Esophagus muscularis mucosa (tissue), 4 donors: Measurements from ENCODE around the gene TBX18. TPM values are rescaled to one million over a fixed set of nuclear protein-coding genes. Genes with fewer than 3 reads are reported as not detected.

ENCODE experiments used
- DNase-seq: peaks from one replicate; pipeline ENCODE4 v3.0.0-alpha.2; 2017; ENCODE audit errors: extremely low spot score
- H3K27ac ChIP-seq, 4 donors: fragments of 200-600 bp; sonication (generic); replicated peaks in 1 of 4; 1 replicate in 3 of 4; 2 replicates in 1 of 4; pipeline ENCODE4 v1.5.1; 2016 to 2019; ENCODE audit warnings: mild to moderate bottlenecking in 1 of 4
- H3K27me3 ChIP-seq, 4 donors: fragments of 200-600 bp; sonication (generic); one replicate each; pipeline versions ENCODE4 v1.5.1 to v1.6.0; 2016 to 2019
- H3K36me3 ChIP-seq, 4 donors: fragments of 200-600 bp; sonication (generic); one replicate each; pipeline ENCODE4 v1.5.1; 2016 to 2019
- H3K4me1 ChIP-seq, 4 donors: fragments of 200-600 bp; sonication (generic); one replicate each; pipeline ENCODE4 v1.5.1; 2016 to 2019
- H3K4me3 ChIP-seq, 4 donors: fragments of 200-600 bp; sonication (generic); 1 replicate in 2 of 4; 2 replicates in 2 of 4; pipeline ENCODE4 v1.5.1; 2016 to 2019; ENCODE audit warnings: mild to moderate bottlenecking in 4 of 4, moderate library complexity in 1 of 4
- H3K9me3 ChIP-seq, 4 donors: fragments of 200-600 bp; sonication (generic); 1 replicate in 3 of 4; 2 replicates in 1 of 4; pipeline ENCODE4 v1.5.1; 2016 to 2019
- CTCF ChIP-seq, 3 experiments: fragments of 200-600 bp in 2 of 3; fragments of 450-650 bp in 1 of 3; sonication (generic) in 2 of 3; IDR thresholded peaks; one replicate each; pipeline ENCODE4 v1.5.1; 2017 to 2019; ENCODE audit warnings: antibody characterized with exemption in 3 of 3, mild to moderate bottlenecking in 2 of 3, moderate library complexity in 1 of 3
- EP300 ChIP-seq: sonication (generic); formaldehyde crosslinking; IDR thresholded peaks from one replicate; pipeline ENCODE4 v1.6.1; 2017; ENCODE audit warnings: antibody characterized with exemption
- POLR2A ChIP-seq: fragments of 450-650 bp; IDR thresholded peaks from one replicate; pipeline ENCODE4 v1.6.1; 2017; ENCODE audit warnings: antibody characterized with exemption, moderate library complexity, mild to moderate bottlenecking, low read depth
- POLR2AphosphoS5 ChIP-seq, 2 donors: sonication (generic); formaldehyde crosslinking; IDR thresholded peaks; one replicate each; pipeline ENCODE4 v1.6.1; 2017; ENCODE audit warnings: antibody characterized with exemption in 2 of 2
- WGBS: methylation state at CpG from one replicate; pipeline ENCODE4 v1.1.5; 2018; 5-methylcytosine and 5-hydroxymethylcytosine counted together
- intact Hi-C: fragments of 100-400 bp; cut with DNase I; formaldehyde crosslinking; loops from one replicate; pipeline ENCODE4 v1.15.1; 2023
- total RNA-seq, 4 donors: library from RNA; depleted of rRNA; stranded (reverse); fragments of >200 nt; gene quantifications; one replicate each; pipeline versions ENCODE4 v1.1.0 to v1.2.1, GENCODE V29; 2016

The TBX18 gene
- total RNA-seq, 4 donors from 2014 or later = 8.7 to 17.4 (median 11.2) TPM

- no peak for DNase-seq
- Histone ChIP-seq H3K9me3 (no peaks in the 10 kb centered on the region), H3K27ac (no peak overlapping the region), H3K4me3 (no peak overlapping the region), H3K4me1 (peaks cover 0 to 2% (median 2%) of the 10 kb centered on the region in 4 donors), H3K36me3 (no peaks in the 10 kb centered on the region), H3K27me3 (peaks cover 4 to 63% (median 12%) of the 10 kb centered on the region in 4 donors)
- WGBS = 82% methylated on average over 2 of the region's 2 CpGs
- TF ChIP-seq POLR2A = no peak
- no peak for TF ChIP-seq CTCF (IDR thresholded peaks at IDR 0.05)
- no peak for TF ChIP-seq EP300
- no peak for TF ChIP-seq POLR2AphosphoS5 (IDR thresholded peaks at IDR 0.05)
- intact Hi-C loops = loop anchor here (5.0 kb wide), 1 partner anchor 353 kb away; no protein-coding TSS in a partner anchor
These were observed 15.5 kb upstream of the TBX18 start for GRCh38 chr6:84779917-84780316.

GRCh38 chr6:84779380-84779779 is 15.0 kb upstream of the TBX18 start:
- TF ChIP-seq CTCF (IDR thresholded peaks at IDR 0.05) (no peak), POLR2A (no peak), EP300 (no peak), POLR2AphosphoS5 (IDR thresholded peaks at IDR 0.05) (no peak)
- peaks cover 9 to 63% (median 17%) of the 10 kb centered on the region in 4 donors for H3K27me3 ChIP-seq
- no peak overlapping the region for H3K27ac ChIP-seq
- WGBS = 85% methylated on average over 1 of the region's 1 CpG
- no peaks in the 10 kb centered on the region for H3K9me3 ChIP-seq
- intact Hi-C loops = loop anchor here (5.0 kb wide), 1 partner anchor 352 kb away; no protein-coding TSS in a partner anchor
- H3K4me3 ChIP-seq = no peak overlapping the region
- no peak for DNase-seq
- H3K4me1 ChIP-seq = peaks cover 5 to 7% (median 7%) of the 10 kb centered on the region in 4 donors
- no peaks in the 10 kb centered on the region for H3K36me3 ChIP-seq

- no peaks in the 10 kb centered on the region for H3K9me3 ChIP-seq
- H3K4me3 ChIP-seq = no peak overlapping the region
- peak; percentile 70 for DNase-seq
- H3K36me3 ChIP-seq = no peaks in the 10 kb centered on the region
- H3K27ac ChIP-seq = no peak overlapping the region
- peaks cover 9 to 21% (median 20%) of the 10 kb centered on the region in 4 donors for H3K4me1 ChIP-seq
- H3K27me3 ChIP-seq = peaks cover 9 to 77% (median 32%) of the 10 kb centered on the region in 4 donors
- 80% methylated on average over 1 of the region's 1 CpG for WGBS
- no peak for TF ChIP-seq POLR2AphosphoS5 (IDR thresholded peaks at IDR 0.05)
- no peak for TF ChIP-seq EP300
- no peak for TF ChIP-seq POLR2A
- no peak for TF ChIP-seq CTCF (IDR thresholded peaks at IDR 0.05)
- intact Hi-C loops = loop anchor here (5.0 kb wide), 1 partner anchor 351 kb away; no protein-coding TSS in a partner anchor
These were observed 13.5 kb upstream of the TBX18 start for GRCh38 chr6:84777888-84778287.

- no peak overlapping the region for H3K27ac ChIP-seq
- H3K9me3 ChIP-seq = no peaks in the 10 kb centered on the region
- 67% methylated on average over 3 of the region's 3 CpGs for WGBS
- H3K27me3 ChIP-seq = peaks cover 12 to 90% (median 46%) of the 10 kb centered on the region in 4 donors
- no peak overlapping the region for H3K4me3 ChIP-seq
- peaks cover 9 to 21% (median 20%) of the 10 kb centered on the region in 4 donors for H3K4me1 ChIP-seq
- TF ChIP-seq POLR2A (no peak), POLR2AphosphoS5 (IDR thresholded peaks at IDR 0.05) (no peak), CTCF (IDR thresholded peaks at IDR 0.05) (no peak), EP300 (no peak)
- DNase-seq = peak; percentile 26
- no peaks in the 10 kb centered on the region for H3K36me3 ChIP-seq
- intact Hi-C loops = loop anchor here (5.0 kb wide), 1 partner anchor 349 kb away; no protein-coding TSS in a partner anchor
These were observed 12.0 kb upstream of the TBX18 start for GRCh38 chr6:84776392-84776791.
